Thyroid gland (tissue), 4 donors: ENCODE data around the gene CHMP4A.

Experiments
- CTCF ChIP-seq, 6 experiments: fragments of 200-600 bp in 3 of 6; fragments of 450-650 bp in 3 of 6; sonication (generic) in 3 of 6; IDR thresholded peaks; one replicate each; pipeline ENCODE4 v1.5.1; 2016 to 2019; ENCODE audit warnings: antibody characterized with exemption in 6 of 6, mild to moderate bottlenecking in 2 of 6, inconsistent platforms in 1 of 6, moderate library complexity in 1 of 6
- POLR2A ChIP-seq, 2 donors: fragments of 450-650 bp; IDR thresholded peaks; one replicate each; pipeline ENCODE4 v1.6.1; 2017; ENCODE audit warnings: antibody characterized with exemption in 2 of 2, mild to moderate bottlenecking in 2 of 2, moderate library complexity in 1 of 2

GRCh38 chr14:24211311-24211710, 2.0 kb downstream of the CHMP4A start:
- no peak for TF ChIP-seq CTCF (IDR thresholded peaks at IDR 0.05)
- TF ChIP-seq POLR2A (IDR thresholded peaks at IDR 0.05) = no peak
